Astrocyte (in vitro differentiated cells and primary cell): ENCODE measurements around the gene DEGS2.

Source experiments
- CTCF ChIP-seq: IDR thresholded peaks from 2 replicates; pipeline ENCODE4 v1.5.1; 2011; ENCODE audit warnings: low read depth, mild to moderate bottlenecking, inconsistent platforms, low read length, moderate library complexity; ENCODE audit not compliant: insufficient read depth
- EZH2 ChIP-seq: IDR thresholded peaks from 2 replicates; pipeline ENCODE4 v1.6.1; 2012; ENCODE audit warnings: mild to moderate bottlenecking, low read length, inconsistent platforms; ENCODE audit not compliant: insufficient read depth

GRCh38 chr14:100165831-100166440, 6.5 kb upstream of the DEGS2 start:
- TF ChIP-seq EZH2, result no peak
- TF ChIP-seq CTCF, result no peak
